Mesendoderm (in vitro differentiated cells): Measurements from ENCODE around the gene VANGL2.

Experiments used
- DNase-seq: peaks from one replicate; pipeline ENCODE4 v3.0.0; 2013
- H2AK5ac ChIP-seq: 2 replicates; pipeline ENCODE4 v1.6.1; 2013; ENCODE audit warnings: low read length, inconsistent platforms
- H2BK120ac ChIP-seq: 2 replicates; pipeline ENCODE4 v1.6.1; 2013; ENCODE audit warnings: low read depth, mild to moderate bottlenecking, low read length, moderate library complexity, mixed read lengths
- H2BK15ac ChIP-seq: replicated peaks from 2 replicates; pipeline ENCODE4 v1.6.1; 2013; ENCODE audit warnings: low read depth, mild to moderate bottlenecking, moderate library complexity
- H2BK5ac ChIP-seq: 2 replicates; pipeline ENCODE4 v1.6.1; 2013; ENCODE audit warnings: low read length, inconsistent platforms
- H3K18ac ChIP-seq: 2 replicates; pipeline ENCODE4 v1.6.1; 2013; ENCODE audit warnings: mild to moderate bottlenecking, low read length, mixed read lengths
- H3K23ac ChIP-seq: one replicate; pipeline ENCODE4 v1.6.1; 2013; ENCODE audit warnings: low read length
- H3K27ac ChIP-seq: 2 replicates; pipeline ENCODE4 v1.5.1; 2013; ENCODE audit warnings: low read depth, mild to moderate bottlenecking, inconsistent platforms, low read length, moderate library complexity
- H3K27me3 ChIP-seq: 2 replicates; pipeline ENCODE4 v1.6.1; 2013; ENCODE audit warnings: low read length, control low read depth, mild to moderate bottlenecking, inconsistent platforms; ENCODE audit not compliant: insufficient read depth, poor library complexity
- H3K36me3 ChIP-seq: 2 replicates; pipeline ENCODE4 v1.6.1; 2013; ENCODE audit warnings: low read length, inconsistent platforms; ENCODE audit not compliant: control insufficient read depth, insufficient read depth
- H3K4ac ChIP-seq: one replicate; pipeline ENCODE4 v1.6.1; 2013; ENCODE audit warnings: low read depth, mild to moderate bottlenecking, low read length, moderate library complexity
- H3K4me1 ChIP-seq: 2 replicates; pipeline ENCODE4 v1.6.1; 2013; ENCODE audit warnings: low read depth, low read length, inconsistent platforms; ENCODE audit not compliant: control insufficient read depth
- H3K4me2 ChIP-seq: 2 replicates; pipeline ENCODE4 v1.6.1; 2013; ENCODE audit warnings: low read length
- H3K4me3 ChIP-seq: 2 replicates; pipeline ENCODE4 v1.5.1; 2013; ENCODE audit warnings: mild to moderate bottlenecking, low read length
- H3K56ac ChIP-seq: one replicate; pipeline ENCODE4 v1.6.1; 2013; ENCODE audit warnings: low read length
- H3K79me1 ChIP-seq: 2 replicates; pipeline ENCODE4 v1.6.1; 2013; ENCODE audit warnings: low read length, inconsistent platforms
- H3K79me2 ChIP-seq: 2 replicates; pipeline ENCODE4 v1.6.1; 2013; ENCODE audit warnings: mild to moderate bottlenecking, low read length; ENCODE audit not compliant: control insufficient read depth, insufficient read depth
- H3K9ac ChIP-seq: 2 replicates; pipeline ENCODE4 v1.6.1; 2013; ENCODE audit warnings: low read length, inconsistent platforms
- H4K5ac ChIP-seq: one replicate; pipeline ENCODE4 v1.6.1; 2013; ENCODE audit warnings: low read length
- H4K8ac ChIP-seq: one replicate; pipeline ENCODE4 v1.6.1; 2013; ENCODE audit warnings: low read depth, mild to moderate bottlenecking, control low read depth, low read length, moderate library complexity
- WGBS: extraction: QIAGEN DNeasy Blood & Tissue Kit; methylation state at CpG from one replicate; pipeline ENCODE4 v1.1.7; 2013; ENCODE audit warnings: low lambda C conversion rate, missing lambda C conversion rate; ENCODE audit not compliant: insufficient coverage; ENCODE audit errors: extremely low coverage; 5-methylcytosine and 5-hydroxymethylcytosine counted together

Gene VANGL2

GRCh38 chr1:160366731-160367515 is 33.4 kb upstream of the VANGL2 start, which contains the start of gene NHLH1:
Gene NHLH1 (plus strand): TSS chr1:160367071. CDS start chr1:160370732, 3,661 bp downstream.
- Histone ChIP-seq H3K4me3 (no peak within 1 kb of the TSS), H2BK120ac (no peak within 1 kb of the TSS), H3K18ac (no peak within 1 kb of the TSS), H3K36me3 (no peaks in the 10 kb centered on the region), H2AK5ac (no peak within 1 kb of the TSS), H3K79me1 (no peaks in the 10 kb centered on the region), H4K8ac (no peak within 1 kb of the TSS), H2BK5ac (no peak within 1 kb of the TSS), H3K4me2 (no peak within 1 kb of the TSS), H3K4ac (no peak within 1 kb of the TSS), H3K4me1 (peaks cover 8% of the 10 kb centered on the region), H4K5ac (no peak within 1 kb of the TSS), H2BK15ac (no peak within 1 kb of the TSS), H3K56ac (peak within 1 kb of the TSS; percentile 25), H3K23ac (no peak within 1 kb of the TSS), H3K79me2 (no peaks in the 10 kb centered on the region), H3K9ac (no peak within 1 kb of the TSS), H3K27ac (no peak within 1 kb of the TSS), H3K27me3 (no peaks in the 10 kb centered on the region)
- no peak for DNase-seq
- no CpG with 5 or more reads among the region's 15 CpGs for WGBS

- no peak overlapping the region for H4K5ac ChIP-seq
- no peak overlapping the region for H4K8ac ChIP-seq
- H3K79me1 ChIP-seq, result no peaks in the 10 kb centered on the region
- H3K36me3 ChIP-seq, result no peaks in the 10 kb centered on the region
- H3K4me3 ChIP-seq, result no peak overlapping the region
- no peak overlapping the region for H3K4me2 ChIP-seq
- H3K27me3 ChIP-seq, result no peaks in the 10 kb centered on the region
- DNase-seq, result no peak
- H2AK5ac ChIP-seq, result no peak overlapping the region
- no CpG with 5 or more reads among the region's 4 CpGs for WGBS
- no peak overlapping the region for H2BK5ac ChIP-seq
- no peak overlapping the region for H3K56ac ChIP-seq
- H2BK15ac ChIP-seq, result no peak overlapping the region
- no peak overlapping the region for H3K23ac ChIP-seq
- no peak overlapping the region for H3K27ac ChIP-seq
- H2BK120ac ChIP-seq, result no peak overlapping the region
- H3K4me1 ChIP-seq, result peaks cover 6% of the 10 kb centered on the region
- H3K9ac ChIP-seq, result no peak overlapping the region
- no peak overlapping the region for H3K4ac ChIP-seq
- no peaks in the 10 kb centered on the region for H3K79me2 ChIP-seq
- H3K18ac ChIP-seq, result no peak overlapping the region
Observed at GRCh38 chr1:160367516-160367900, 32.9 kb upstream of the VANGL2 start.

GRCh38 chr1:160367934-160368923 is 32.1 kb upstream of the VANGL2 start:
- Histone ChIP-seq H3K18ac (no peak overlapping the region), H2BK15ac (no peak overlapping the region), H2AK5ac (no peak overlapping the region), H3K27ac (no peak overlapping the region), H3K56ac (peak overlapping the region; percentile 15), H4K5ac (no peak overlapping the region), H2BK120ac (no peak overlapping the region), H4K8ac (no peak overlapping the region), H3K4me3 (no peak overlapping the region), H3K23ac (no peak overlapping the region), H3K9ac (no peak overlapping the region), H3K4me2 (no peak overlapping the region), H3K4ac (no peak overlapping the region), H3K79me2 (no peaks in the 10 kb centered on the region), H3K4me1 (no peaks in the 10 kb centered on the region), H3K36me3 (no peaks in the 10 kb centered on the region), H3K27me3 (no peaks in the 10 kb centered on the region), H2BK5ac (no peak overlapping the region), H3K79me1 (no peaks in the 10 kb centered on the region)
- no CpG with 5 or more reads among the region's 4 CpGs for WGBS
- no peak for DNase-seq

GRCh38 chr1:160369087-160369486 is 31.3 kb upstream of the VANGL2 start:
- Histone ChIP-seq H2AK5ac (no peak overlapping the region), H3K23ac (no peak overlapping the region), H3K36me3 (no peaks in the 10 kb centered on the region), H2BK15ac (no peak overlapping the region), H3K79me2 (no peaks in the 10 kb centered on the region), H3K4me3 (no peak overlapping the region), H3K9ac (no peak overlapping the region), H3K27me3 (no peaks in the 10 kb centered on the region), H2BK120ac (no peak overlapping the region), H3K56ac (no peak overlapping the region), H4K5ac (no peak overlapping the region), H3K27ac (no peak overlapping the region), H3K4ac (no peak overlapping the region), H3K18ac (no peak overlapping the region), H3K4me2 (no peak overlapping the region), H2BK5ac (no peak overlapping the region), H4K8ac (no peak overlapping the region), H3K79me1 (no peaks in the 10 kb centered on the region), H3K4me1 (no peaks in the 10 kb centered on the region)
- DNase-seq, result no peak
- 100% methylated on average over 1 of the region's 1 CpG for WGBS

- Histone ChIP-seq H2BK120ac (no peak overlapping the region), H4K5ac (no peak overlapping the region), H2BK5ac (no peak overlapping the region), H3K79me2 (no peaks in the 10 kb centered on the region), H2BK15ac (no peak overlapping the region), H3K23ac (no peak overlapping the region), H3K4me1 (peaks cover 6% of the 10 kb centered on the region), H3K27ac (no peak overlapping the region), H3K4me3 (no peak overlapping the region), H3K4ac (no peak overlapping the region), H3K79me1 (no peaks in the 10 kb centered on the region), H3K9ac (no peak overlapping the region), H3K18ac (no peak overlapping the region), H3K4me2 (no peak overlapping the region), H4K8ac (no peak overlapping the region), H3K56ac (no peak overlapping the region), H3K36me3 (no peaks in the 10 kb centered on the region), H2AK5ac (no peak overlapping the region), H3K27me3 (no peaks in the 10 kb centered on the region)
- no CpG with 5 or more reads among the region's 42 CpGs for WGBS
- DNase-seq, result no peak
Observed at GRCh38 chr1:160370561-160371345, 29.6 kb upstream of the VANGL2 start.
